Measurements from ENCODE around the gene TELO2.

DNA sequence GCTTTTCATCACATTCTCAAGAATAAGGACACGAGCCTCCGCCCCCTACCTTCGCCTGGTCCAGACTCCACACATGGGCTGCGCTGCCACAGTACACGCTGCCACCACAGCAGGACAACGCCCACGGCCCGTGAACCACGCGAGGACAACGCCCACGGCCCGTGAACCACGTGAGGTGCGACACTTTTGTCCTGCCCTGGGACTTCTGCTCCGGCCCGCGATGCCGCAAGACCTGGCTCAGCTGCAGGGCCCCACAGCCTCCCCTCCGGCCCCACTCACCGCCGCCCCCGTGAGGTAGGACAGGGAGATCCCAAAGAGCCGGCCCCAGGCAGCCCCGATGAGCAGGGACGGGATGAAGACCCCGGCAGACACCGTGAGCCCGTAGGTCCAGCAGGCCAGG is 42.9 kb upstream of the TELO2 start:
- TF ChIP-seq, protein P1, sequence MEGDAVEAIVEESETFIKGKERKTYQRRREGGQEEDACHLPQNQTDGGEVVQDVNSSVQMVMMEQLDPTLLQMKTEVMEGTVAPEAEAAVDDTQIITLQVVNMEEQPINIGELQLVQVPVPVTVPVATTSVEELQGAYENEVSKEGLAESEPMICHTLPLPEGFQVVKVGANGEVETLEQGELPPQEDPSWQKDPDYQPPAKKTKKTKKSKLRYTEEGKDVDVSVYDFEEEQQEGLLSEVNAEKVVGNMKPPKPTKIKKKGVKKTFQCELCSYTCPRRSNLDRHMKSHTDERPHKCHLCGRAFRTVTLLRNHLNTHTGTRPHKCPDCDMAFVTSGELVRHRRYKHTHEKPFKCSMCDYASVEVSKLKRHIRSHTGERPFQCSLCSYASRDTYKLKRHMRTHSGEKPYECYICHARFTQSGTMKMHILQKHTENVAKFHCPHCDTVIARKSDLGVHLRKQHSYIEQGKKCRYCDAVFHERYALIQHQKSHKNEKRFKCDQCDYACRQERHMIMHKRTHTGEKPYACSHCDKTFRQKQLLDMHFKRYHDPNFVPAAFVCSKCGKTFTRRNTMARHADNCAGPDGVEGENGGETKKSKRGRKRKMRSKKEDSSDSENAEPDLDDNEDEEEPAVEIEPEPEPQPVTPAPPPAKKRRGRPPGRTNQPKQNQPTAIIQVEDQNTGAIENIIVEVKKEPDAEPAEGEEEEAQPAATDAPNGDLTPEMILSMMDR (IDR thresholded peaks at IDR 0.05) = no peak
- TF ChIP-seq POLR2A (IDR thresholded peaks at IDR 0.05) = no peak
- no peak for TF ChIP-seq EP300 (IDR thresholded peaks at IDR 0.05)
